HepG2 (cell line): Measurements from ENCODE around the gene C1orf159.

Experiments
- ELF3 ChIP-seq: IDR thresholded peaks from 2 replicates; pipeline ENCODE4 v1.6.1; 2016; ENCODE audit warnings: missing genetic modification reagents, missing compliant biosample characterization
- FOSL1 ChIP-seq: sonication (generic); formaldehyde crosslinking; IDR thresholded peaks from 2 replicates; pipeline ENCODE4 v1.9.0; 2021; ENCODE audit warnings: missing genetic modification reagents, borderline replicate concordance
- HOXA5 ChIP-seq: sonication (generic); formaldehyde crosslinking; IDR thresholded peaks from 2 replicates; pipeline ENCODE4 v1.4.0; 2020; ENCODE audit warnings: missing genetic modification reagents
- KLF6 ChIP-seq: IDR thresholded peaks from 2 replicates; pipeline ENCODE4 v1.8.0; 2016; ENCODE audit warnings: missing biosample characterization, missing genetic modification reagents
- POLR2AphosphoS5 ChIP-seq: IDR thresholded peaks from 2 replicates; pipeline ENCODE4 v1.6.1; 2012; ENCODE audit warnings: low read depth, low read length
- TAF1 ChIP-seq: sonication (generic); formaldehyde crosslinking; IDR thresholded peaks from 2 replicates; pipeline ENCODE4 v1.4.0; 2020; ENCODE audit warnings: missing genetic modification reagents
- TAF15 ChIP-seq: fragments of 200-400 bp; formaldehyde crosslinking; IDR thresholded peaks from one replicate; pipeline ENCODE4 v1.6.1; 2018; ENCODE audit warnings: mild to moderate bottlenecking, low read depth, low read length; ENCODE audit not compliant: poor library complexity, severe bottlenecking
- ZBTB21 ChIP-seq: sonication (generic); formaldehyde crosslinking; IDR thresholded peaks from 2 replicates; pipeline ENCODE4 v1.4.0; 2020; ENCODE audit warnings: missing genetic modification reagents
- ZBTB38 ChIP-seq: sonication (generic); formaldehyde crosslinking; IDR thresholded peaks from 2 replicates; pipeline ENCODE4 v1.5.1; 2020; ENCODE audit warnings: mild to moderate bottlenecking, missing genetic modification reagents
- TF ChIP-seq, protein P1 (sequence below): sonication (generic); formaldehyde crosslinking; IDR thresholded peaks from 2 replicates; pipeline ENCODE4 v1.5.0; 2020; ENCODE audit warnings: missing genetic modification reagents
- TF ChIP-seq, protein P2 (sequence below): sonication (generic); formaldehyde crosslinking; IDR thresholded peaks from 2 replicates; pipeline ENCODE4 v1.5.0; 2020; ENCODE audit warnings: mild to moderate bottlenecking, missing genetic modification reagents, moderate library complexity

DNA sequence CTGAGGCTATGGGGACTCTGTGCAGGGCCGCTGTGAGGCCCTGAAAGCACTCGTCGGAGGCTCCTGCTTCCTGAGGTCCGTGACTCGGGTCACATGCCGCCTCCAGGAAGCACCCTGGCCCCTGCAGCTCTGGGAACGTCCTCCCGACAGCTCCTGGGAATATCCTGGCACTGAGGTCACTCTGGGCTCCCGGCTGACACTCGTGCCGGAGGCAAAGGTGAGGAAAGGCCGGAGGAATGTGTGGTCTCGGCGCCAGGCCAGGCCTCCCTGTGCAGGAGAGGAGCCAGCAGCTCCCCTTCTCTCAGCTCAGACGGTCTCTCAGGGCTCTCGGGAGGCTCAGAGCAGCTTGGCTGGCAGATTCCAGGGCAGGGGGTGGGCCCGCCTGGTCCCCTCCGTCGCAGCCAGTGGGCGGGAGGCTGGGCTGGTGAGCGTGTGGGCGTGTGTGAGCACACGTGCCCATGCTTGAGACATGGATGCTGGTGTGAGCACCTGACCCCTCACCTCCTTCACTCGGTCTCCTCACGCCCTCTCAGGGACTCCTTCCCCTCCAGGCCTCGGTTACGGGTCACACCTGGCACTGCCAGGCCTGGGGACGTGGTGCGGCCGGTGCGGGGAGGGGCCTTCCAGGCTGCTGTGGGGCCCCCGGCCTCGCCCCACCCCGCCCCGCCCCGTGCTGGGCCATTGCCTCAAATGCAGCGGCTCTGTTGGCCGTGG is 36.3 kb downstream of the C1orf159 start:
- TF ChIP-seq TAF15 (no peak), HOXA5 (0 out of 2 replicates have a peak, but pooled peaks have one; percentile 34), TAF1 (CRISPR knock-in tag) (peak; percentile 25; the same call in 1 of the 2 replicates), POLR2AphosphoS5 (no peak), KLF6 (0 out of 2 replicates have a peak, but pooled peaks have one; percentile 30), ELF3 (CRISPR knock-in tag) (peak; percentile 56; the same call in 1 of the 2 replicates), FOSL1 (CRISPR knock-in tag) (no peak), ZBTB21 (CRISPR knock-in tag) (no peak), ZBTB38 (CRISPR knock-in tag) (peak; percentile 86; the same call in 1 of the 2 replicates)
- TF ChIP-seq, protein P1, sequence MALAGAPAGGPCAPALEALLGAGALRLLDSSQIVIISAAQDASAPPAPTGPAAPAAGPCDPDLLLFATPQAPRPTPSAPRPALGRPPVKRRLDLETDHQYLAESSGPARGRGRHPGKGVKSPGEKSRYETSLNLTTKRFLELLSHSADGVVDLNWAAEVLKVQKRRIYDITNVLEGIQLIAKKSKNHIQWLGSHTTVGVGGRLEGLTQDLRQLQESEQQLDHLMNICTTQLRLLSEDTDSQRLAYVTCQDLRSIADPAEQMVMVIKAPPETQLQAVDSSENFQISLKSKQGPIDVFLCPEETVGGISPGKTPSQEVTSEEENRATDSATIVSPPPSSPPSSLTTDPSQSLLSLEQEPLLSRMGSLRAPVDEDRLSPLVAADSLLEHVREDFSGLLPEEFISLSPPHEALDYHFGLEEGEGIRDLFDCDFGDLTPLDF (CRISPR knock-in tag), result no peak
- TF ChIP-seq, protein P2, sequence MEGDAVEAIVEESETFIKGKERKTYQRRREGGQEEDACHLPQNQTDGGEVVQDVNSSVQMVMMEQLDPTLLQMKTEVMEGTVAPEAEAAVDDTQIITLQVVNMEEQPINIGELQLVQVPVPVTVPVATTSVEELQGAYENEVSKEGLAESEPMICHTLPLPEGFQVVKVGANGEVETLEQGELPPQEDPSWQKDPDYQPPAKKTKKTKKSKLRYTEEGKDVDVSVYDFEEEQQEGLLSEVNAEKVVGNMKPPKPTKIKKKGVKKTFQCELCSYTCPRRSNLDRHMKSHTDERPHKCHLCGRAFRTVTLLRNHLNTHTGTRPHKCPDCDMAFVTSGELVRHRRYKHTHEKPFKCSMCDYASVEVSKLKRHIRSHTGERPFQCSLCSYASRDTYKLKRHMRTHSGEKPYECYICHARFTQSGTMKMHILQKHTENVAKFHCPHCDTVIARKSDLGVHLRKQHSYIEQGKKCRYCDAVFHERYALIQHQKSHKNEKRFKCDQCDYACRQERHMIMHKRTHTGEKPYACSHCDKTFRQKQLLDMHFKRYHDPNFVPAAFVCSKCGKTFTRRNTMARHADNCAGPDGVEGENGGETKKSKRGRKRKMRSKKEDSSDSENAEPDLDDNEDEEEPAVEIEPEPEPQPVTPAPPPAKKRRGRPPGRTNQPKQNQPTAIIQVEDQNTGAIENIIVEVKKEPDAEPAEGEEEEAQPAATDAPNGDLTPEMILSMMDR (CRISPR knock-in tag), result no peak
